Urinary bladder (tissue), 4 donors: ENCODE data around the gene ZNF514. TPM values are rescaled to one million over a fixed set of nuclear protein-coding genes. Genes with fewer than 3 reads are reported as not detected.
A peak's percentile ranks its signal among the peaks of the same experiment; 100 is the strongest.

Experiments
- DNase-seq: peaks from one replicate; pipeline ENCODE4 v3.0.0-alpha.2; 2015; ENCODE audit errors: extremely low spot score
- H3K27ac ChIP-seq: one replicate; pipeline ENCODE4 v1.5.1; 2013; ENCODE audit warnings: low read depth, mild to moderate bottlenecking, moderate library complexity
- H3K36me3 ChIP-seq: one replicate; pipeline ENCODE4 v1.6.1; 2013; ENCODE audit warnings: mild to moderate bottlenecking, moderate library complexity; ENCODE audit not compliant: insufficient read depth
- H3K4me1 ChIP-seq: one replicate; pipeline ENCODE4 v1.6.1; 2013; ENCODE audit warnings: mild to moderate bottlenecking, moderate library complexity; ENCODE audit not compliant: insufficient read depth
- H3K4me3 ChIP-seq: one replicate; pipeline ENCODE4 v1.5.1; 2013; ENCODE audit warnings: low read depth, low read length
- WGBS: extraction: QIAGEN DNeasy Blood & Tissue Kit; methylation state at CpG from one replicate; pipeline ENCODE4 v1.1.7; 2013; 5-methylcytosine and 5-hydroxymethylcytosine counted together
- polyA plus RNA-seq: library from polyadenylated mRNA; stranded (reverse); fragments of 200-250 nt; gene quantifications from one replicate; pipeline ENCODE4 v1.2.3, GENCODE V29; 2013
- total RNA-seq: library from RNA; depleted of rRNA; stranded (reverse); fragments of >200 nt; gene quantifications from one replicate; pipeline ENCODE4 v1.2.3, GENCODE V29; 2014
- donor health status: healthy with polysubstance abuse.
- donor health status: healthy.

Gene ZNF514
- total and polyA plus RNA-seq, 2 donors, result 11.3 to 38.5 TPM

DNA sequence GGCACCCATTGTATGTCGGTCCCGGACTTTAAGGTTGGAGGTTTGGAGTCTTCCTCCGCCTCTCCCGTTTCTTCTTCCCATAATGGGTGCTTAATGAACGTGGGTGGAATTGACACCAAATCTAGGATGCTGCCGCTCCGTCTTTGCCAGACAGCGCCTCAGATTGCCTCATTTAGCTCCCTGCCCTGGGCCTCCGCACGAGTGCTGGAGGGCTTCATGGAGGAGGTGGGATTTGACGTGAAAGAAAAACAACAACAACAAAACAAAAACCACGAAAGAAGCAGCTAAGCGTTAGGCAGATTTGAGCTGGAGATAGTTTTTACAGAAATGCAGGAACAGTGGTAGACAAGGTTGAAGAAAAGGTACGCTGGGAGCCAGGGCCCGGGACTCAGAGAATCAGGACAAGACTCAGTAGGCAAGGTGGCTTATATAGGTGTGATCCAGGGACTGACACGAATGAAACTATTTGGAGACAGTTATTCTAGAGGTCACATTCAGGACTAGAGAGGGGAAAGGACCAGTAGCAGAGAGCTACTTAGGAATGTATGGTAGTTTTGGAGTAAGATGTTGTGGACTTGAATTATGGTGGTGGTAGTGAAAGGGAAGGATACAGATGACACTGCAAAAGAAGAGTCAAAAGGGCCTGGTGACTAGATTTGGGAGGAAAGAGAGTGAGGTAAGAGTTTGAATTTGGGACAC is 6.6 kb upstream of the ZNF514 start:
- H3K4me1 ChIP-seq, result no peaks in the 10 kb centered on the region
- 8% methylated on average over 16 of the region's 16 CpGs for WGBS
- no peak for DNase-seq
- no peak overlapping the region for H3K27ac ChIP-seq
- H3K4me3 ChIP-seq, result peak overlapping the region; percentile 71
- H3K36me3 ChIP-seq, result no peaks in the 10 kb centered on the region

DNA sequence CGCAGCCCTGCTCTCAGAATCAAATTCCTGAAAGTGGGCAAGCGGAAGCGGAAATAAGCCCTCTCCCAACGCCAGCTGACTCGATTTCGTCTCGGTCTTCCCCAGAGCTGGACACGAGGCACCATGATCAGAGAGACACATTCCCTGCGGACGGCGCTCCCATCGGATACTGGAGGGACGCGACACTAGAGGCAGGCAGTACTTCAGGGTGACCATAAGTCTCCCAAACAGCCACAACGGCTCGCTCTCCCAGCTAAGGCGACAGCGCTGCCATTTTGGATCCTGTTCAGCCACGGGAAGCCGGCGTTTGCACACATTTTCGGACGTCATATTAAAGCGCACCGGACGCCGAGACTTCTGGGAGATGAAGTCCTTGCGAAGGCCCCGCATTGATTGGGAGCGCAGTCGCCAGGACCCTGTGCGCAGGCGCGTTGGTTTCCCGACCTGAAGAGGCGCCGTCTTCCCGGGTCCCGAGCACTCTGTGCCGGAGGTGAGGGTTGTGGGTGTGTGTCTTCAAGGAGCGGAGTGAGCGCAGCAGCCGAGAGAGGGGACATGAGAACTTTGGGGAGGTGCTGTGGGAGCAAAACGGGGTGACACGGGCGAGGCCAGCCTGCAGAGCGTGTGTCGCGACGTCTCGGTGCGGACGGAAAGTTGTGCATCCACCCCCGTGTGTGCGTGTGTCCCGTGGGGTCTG is 5.9 kb upstream of the ZNF514 start, which contains the start of gene ZNF2:
Gene ZNF2 (plus strand): TSS at position 439 of the 694 bp plus-strand sequence. CDS start 10,418 bp downstream, outside the sequence.
- H3K36me3 ChIP-seq, result no peaks in the 10 kb centered on the region
- H3K4me3 ChIP-seq, result peak within 1 kb of the TSS; percentile 71
- WGBS, result under 1% methylated on average over 56 of the region's 56 CpGs
- peak; percentile 99 for DNase-seq
- peak within 1 kb of the TSS; percentile 95 for H3K27ac ChIP-seq
- no peaks in the 10 kb centered on the region for H3K4me1 ChIP-seq

DNA sequence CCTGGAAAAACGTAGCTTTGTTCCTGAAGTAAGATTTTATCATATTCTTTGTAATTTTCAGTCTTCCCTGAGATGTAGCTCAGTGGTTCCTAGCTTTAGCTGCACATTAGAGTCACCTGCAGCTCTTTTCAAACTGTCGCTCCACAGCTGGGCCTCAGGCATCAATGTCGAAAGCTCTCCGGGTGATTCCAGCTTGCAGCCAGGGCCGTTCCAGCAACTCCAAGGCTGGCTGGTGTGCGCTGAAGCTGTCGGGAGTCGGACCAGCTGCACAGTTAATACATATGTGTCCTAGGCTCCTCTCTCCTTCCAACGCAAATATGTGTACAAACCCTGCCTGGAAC is 5.4 kb upstream of the ZNF514 start:
- WGBS, result under 1% methylated on average over 9 of the region's 9 CpGs
- Histone ChIP-seq H3K4me1 (no peaks in the 10 kb centered on the region), H3K4me3 (peak overlapping the region; percentile 71), H3K36me3 (no peaks in the 10 kb centered on the region), H3K27ac (peak overlapping the region; percentile 95)
- no peak for DNase-seq

DNA sequence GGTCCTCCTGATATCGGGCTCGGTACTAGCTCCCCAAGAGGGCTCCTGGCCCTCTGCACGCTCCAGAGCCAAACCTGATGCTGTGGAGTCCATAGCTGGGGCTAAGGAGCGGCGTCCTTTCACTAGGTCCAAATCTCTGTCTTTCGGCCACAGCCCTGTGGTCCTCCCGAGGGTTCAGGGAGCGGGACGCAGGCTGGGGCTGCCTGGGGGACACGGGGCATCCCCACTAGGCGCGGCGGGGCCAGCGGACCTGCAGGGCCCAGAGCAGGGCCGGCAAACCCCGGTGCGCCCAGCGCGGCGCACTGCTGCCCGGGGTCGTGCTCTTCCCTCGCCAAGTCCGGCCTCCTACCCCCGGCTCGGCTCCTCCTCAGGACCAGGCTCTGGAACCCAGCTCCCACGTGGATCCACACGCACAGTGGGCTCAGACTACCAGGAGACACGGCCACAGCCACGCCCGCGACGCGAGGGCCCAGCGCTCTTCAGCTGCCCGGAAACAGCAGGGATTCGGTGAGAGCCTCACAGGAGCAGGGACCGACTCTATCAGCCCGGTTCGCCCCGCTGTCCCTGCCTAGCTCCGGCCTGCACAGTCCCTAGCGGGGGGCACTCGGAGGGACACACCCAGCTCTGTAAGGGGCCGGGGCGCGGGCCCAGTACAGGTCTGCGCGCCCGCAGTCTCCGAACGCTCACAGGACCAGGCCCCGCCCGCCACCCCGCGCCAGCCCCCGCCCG is 593 bp downstream of the ZNF514 start:
- DNase-seq, result no peak
- no peaks in the 10 kb centered on the region for H3K4me1 ChIP-seq
- no peaks in the 10 kb centered on the region for H3K36me3 ChIP-seq
- 1% methylated on average over 58 of the region's 58 CpGs for WGBS
- H3K27ac ChIP-seq, result peak overlapping the region; percentile 48
- peak overlapping the region; percentile 63 for H3K4me3 ChIP-seq

DNA sequence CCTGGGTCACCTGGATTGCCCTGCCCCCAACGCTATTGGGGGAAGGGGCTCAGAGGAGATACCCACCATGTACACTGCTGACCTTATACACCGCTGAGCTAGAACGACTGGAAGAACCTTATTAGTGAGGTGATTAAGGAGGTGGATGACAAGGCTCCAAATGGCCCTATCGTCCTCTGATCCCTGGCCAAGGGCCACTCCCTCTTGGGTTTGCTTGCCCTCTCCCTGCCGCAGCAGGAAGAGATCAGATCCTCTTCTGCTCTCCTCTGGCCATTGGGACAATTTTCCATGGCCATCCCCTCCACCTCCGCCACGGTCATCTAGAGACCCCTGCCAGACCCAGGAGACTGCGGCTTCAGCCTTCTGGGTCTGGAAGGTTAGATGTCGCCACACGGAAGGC is 1.2 kb downstream of the ZNF514 start:
- no peak overlapping the region for H3K27ac ChIP-seq

DNA sequence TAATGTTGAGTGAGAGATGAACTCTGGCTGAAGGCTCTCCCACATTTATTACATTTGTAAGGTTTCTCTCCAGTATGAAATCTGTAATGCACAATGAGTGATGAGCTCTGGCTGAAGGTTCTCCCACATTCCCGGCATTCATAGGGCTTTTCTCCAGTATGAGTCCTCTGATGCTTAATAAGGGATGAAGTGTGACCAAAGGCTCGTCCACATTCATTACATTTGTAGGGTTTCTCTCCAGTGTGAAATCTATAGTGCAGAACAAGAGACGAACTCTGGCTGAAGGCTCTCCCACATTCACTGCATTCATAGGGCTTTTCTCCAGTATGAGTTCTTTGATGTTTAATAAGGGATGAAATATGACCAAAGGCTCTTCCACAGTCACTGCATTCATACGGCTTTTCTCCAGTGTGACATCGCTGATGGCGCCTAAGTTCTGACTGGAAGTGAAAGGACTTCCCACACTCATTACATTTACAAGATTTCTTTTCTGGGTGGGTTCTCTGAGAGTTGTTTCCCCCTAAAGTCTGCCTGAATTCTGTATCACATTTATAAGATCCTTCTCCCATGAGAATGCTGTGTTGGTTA is 10.2 kb downstream of the ZNF514 start:
- H3K4me3 ChIP-seq, result no peak overlapping the region
- H3K36me3 ChIP-seq, result peaks cover 11% of the 10 kb centered on the region
- no peak for DNase-seq
- whole genome bisulfite sequencing, result 99% methylated on average over 6 of the region's 6 CpGs
- H3K4me1 ChIP-seq, result no peaks in the 10 kb centered on the region
- no peak overlapping the region for H3K27ac ChIP-seq

More for the DNA sequence above, 1.2 kb downstream of the ZNF514 start:
- WGBS, result 47% methylated on average over 10 of the region's 10 CpGs
- peak overlapping the region; percentile 63 for H3K4me3 ChIP-seq
- no peaks in the 10 kb centered on the region for H3K4me1 ChIP-seq
- DNase-seq, result no peak
- no peaks in the 10 kb centered on the region for H3K36me3 ChIP-seq

DNA sequence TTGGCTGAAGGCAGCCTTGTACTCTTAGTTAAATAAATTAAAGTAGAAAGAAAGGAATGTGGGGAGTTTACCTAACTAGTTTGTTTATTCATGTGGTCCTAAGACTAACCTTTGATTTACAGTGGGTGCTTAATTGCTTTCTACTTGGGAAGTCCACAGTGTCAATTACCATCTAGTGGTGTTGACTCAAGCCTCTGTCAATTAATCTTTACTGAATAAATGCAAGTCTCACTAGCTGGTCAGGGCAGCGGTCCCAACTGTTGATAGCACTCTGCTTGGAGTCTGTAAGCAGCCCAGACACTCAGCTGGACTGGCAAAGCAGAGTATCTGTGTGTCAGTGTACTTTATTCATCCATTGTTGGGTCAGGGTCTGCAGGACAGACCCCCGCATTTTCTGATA is 15.8 kb downstream of the ZNF514 start:
- WGBS, result 97% methylated on average over 2 of the region's 2 CpGs
- DNase-seq, result no peak
- Histone ChIP-seq H3K4me3 (no peak overlapping the region), H3K36me3 (no peaks in the 10 kb centered on the region), H3K27ac (no peak overlapping the region), H3K4me1 (no peaks in the 10 kb centered on the region)

DNA sequence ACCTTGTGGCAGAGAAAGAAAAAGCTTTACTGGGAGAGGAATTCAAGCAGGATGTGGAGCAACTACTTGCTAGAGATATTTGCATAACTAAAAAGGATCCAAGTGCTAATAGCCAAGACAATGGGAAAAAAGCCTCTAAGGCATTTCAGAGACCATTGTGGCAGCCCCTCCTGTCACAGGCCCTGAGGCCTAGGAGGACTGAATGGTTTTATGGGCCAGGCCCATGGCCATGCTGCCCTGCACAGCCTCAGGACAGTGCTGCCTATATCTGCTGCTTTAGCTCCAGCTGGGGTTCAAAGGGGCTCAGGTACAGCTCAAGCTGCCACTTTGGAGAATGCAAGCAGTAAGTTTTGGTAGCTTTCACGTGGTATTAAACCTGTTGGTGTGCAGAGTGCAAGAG is 20.9 kb downstream of the ZNF514 start:
- H3K27ac ChIP-seq, result no peak overlapping the region
- no peaks in the 10 kb centered on the region for H3K36me3 ChIP-seq
- WGBS, result 83% methylated on average over 1 of the region's 1 CpG
- no peak overlapping the region for H3K4me3 ChIP-seq
- no peaks in the 10 kb centered on the region for H3K4me1 ChIP-seq
- no peak for DNase-seq

DNA sequence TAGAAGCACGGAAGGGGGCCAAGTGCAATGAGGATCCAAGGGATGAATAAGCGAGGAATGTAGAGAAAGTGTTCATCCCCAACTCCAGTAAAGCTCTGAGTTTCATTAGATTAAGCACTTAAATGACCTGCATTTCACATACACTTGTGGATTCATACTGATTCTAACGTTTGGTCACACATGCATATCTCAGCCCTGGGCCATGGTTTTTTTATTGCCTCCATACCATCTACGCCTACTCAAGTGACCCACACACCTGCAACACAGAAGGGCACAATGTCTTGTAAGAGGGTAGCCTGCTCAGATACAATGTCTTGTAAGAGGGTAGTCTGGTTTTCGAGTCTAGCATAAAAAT is 37.5 kb downstream of the ZNF514 start:
- peak overlapping the region; percentile 92 for H3K4me3 ChIP-seq
- 25% methylated on average over 5 of the region's 5 CpGs for WGBS
- no peaks in the 10 kb centered on the region for H3K36me3 ChIP-seq
- peaks cover 3% of the 10 kb centered on the region for H3K4me1 ChIP-seq
- no peak overlapping the region for H3K27ac ChIP-seq
- no peak for DNase-seq

DNA sequence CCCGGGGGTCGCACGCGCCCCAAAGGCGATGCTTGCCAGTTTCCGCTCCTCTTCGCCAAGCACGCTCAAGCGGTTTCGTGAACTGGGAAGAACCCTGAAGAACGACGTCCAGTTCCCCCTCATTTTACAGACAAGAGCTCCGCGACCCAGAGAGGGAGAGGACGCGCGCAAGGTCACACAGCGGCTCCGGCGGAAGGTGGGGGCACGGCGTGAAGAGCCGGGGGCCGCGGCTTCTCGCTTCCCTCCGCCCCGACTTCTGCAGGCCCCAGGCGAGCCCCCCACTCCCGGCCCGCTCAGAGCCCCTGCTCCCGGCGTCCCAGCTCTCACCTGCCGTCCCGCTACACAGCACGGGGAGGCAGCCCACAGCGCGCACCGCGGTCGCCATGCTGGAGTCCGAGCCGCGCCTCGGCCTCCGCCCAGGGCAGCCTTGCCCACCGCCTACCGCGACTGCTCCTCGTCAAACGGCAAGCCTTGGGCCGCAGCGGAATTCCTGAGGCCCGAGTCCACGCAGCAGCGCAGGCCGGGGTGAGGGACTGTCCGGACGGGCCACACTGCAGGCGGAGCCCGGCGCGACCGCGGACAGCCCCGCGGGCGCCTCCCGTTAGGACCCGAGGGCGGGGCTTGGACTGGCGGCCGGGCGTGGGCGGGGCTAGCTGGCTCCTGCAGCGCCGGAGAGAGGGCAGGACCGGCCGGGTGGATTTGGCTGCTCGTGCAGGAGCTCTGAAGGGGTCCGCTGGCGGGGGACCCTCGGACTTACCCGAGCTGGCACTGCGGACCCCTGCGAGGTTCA is 38.0 kb downstream of the ZNF514 start, which contains the start of gene MRPS5:
Gene MRPS5 (minus strand): TSS at position 402 of the 790 bp plus-strand sequence. CDS start 17 bp downstream, at position 385.
- WGBS, result 1% methylated on average over 86 of the region's 86 CpGs
- Histone ChIP-seq H3K4me1 (peaks cover 3% of the 10 kb centered on the region), H3K4me3 (peak within 1 kb of the TSS; percentile 92), H3K36me3 (no peaks in the 10 kb centered on the region), H3K27ac (peak within 1 kb of the TSS; percentile 98)
- peak; percentile 0 for DNase-seq

DNA sequence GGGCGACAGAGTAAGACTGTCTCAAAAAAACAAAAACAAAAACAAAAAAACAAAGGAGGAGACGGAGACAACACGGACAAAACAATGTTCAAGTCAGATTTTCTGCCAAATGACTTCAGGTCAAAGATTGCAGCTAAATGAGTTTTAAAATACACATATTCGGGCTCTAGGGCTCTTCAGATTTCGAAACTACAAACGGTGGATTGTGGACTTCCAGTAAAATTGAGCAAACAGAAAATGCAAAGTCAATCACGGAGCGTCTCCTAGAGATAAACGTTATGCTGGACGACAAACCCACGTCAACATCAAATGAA is 38.6 kb downstream of the ZNF514 start:
- H3K27ac ChIP-seq, result no peak overlapping the region

DNA sequence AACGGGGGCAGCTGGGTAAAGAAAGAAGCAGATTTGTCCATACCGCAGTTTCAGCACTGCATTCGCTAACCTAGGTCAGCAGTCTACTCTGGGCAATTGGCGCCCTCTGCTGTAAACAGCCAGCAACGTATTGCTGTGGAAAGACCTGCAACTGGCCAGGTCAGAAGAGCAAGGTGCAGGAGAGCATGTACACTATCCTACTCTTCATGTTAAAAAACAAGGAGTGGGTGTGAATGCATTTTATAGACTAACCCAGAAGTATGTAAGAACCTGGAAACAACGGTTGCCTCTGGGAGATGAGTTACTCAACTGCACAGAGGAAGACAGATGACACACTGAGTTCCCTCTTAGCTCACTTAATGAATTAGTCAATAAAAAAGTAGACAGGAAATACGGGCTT is 44.2 kb downstream of the ZNF514 start:
- WGBS, result 15% methylated on average over 7 of the region's 7 CpGs
- Histone ChIP-seq H3K36me3 (no peaks in the 10 kb centered on the region), H3K4me1 (peaks cover under 1% of the 10 kb centered on the region), H3K4me3 (no peak overlapping the region), H3K27ac (no peak overlapping the region)
- DNase-seq, result peak; percentile 17

More for the DNA sequence above, 38.6 kb downstream of the ZNF514 start:
- Histone ChIP-seq H3K36me3 (no peaks in the 10 kb centered on the region), H3K4me1 (peaks cover 3% of the 10 kb centered on the region), H3K4me3 (peak overlapping the region; percentile 92)
- no peak for DNase-seq
- 2% methylated on average over 11 of the region's 11 CpGs for WGBS

DNA sequence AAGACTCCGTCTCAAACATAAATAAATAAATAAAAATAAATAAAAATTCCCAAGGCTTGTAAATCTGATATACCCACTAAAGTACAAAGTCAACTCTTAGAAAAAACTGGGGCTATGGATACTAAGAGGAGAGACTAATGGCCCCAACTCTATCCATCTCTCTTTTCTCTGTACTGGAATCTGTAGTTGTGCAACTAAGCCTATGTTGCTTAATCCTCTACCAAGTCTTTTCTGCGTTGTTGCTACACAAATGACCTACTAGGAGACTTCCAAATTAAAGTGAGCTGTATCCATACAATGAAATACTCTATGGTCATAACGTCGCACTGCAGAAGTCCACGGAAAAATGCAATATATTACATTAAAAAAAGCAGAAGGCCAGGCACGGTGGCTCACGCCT is 46.2 kb downstream of the ZNF514 start:
- WGBS, result 95% methylated on average over 7 of the region's 7 CpGs
- H3K4me3 ChIP-seq, result no peak overlapping the region
- H3K4me1 ChIP-seq, result no peaks in the 10 kb centered on the region
- H3K36me3 ChIP-seq, result peaks cover 5% of the 10 kb centered on the region
- H3K27ac ChIP-seq, result no peak overlapping the region
- no peak for DNase-seq
